GM18951 (cell line): ENCODE results near the gene STRN4.

Experiments used
- POLR2A ChIP-seq: IDR thresholded peaks from 4 replicates; pipeline ENCODE4 v1.6.1; 2011; ENCODE audit warnings: mild to moderate bottlenecking; ENCODE audit not compliant: insufficient read length, insufficient read depth; ENCODE audit errors: extremely low read depth
- in situ Hi-C: fragments of 300-500 bp; cut with MboI; formaldehyde crosslinking; loops from one replicate; pipeline ENCODE4 v1.12.0; 2022; ENCODE audit warnings: low sequenced_read_pairs, mixed read lengths, inconsistent platforms; ENCODE audit not compliant: unreplicated experiment

STRN4 gene

GRCh38 chr19:46724468-46724867 is 21.8 kb downstream of the STRN4 start:
- TF ChIP-seq POLR2A: no peak

GRCh38 chr19:46723471-46723870 is 22.8 kb downstream of the STRN4 start:
- no peak for TF ChIP-seq POLR2A
- in situ Hi-C loops: no loop called here

More at GRCh38 chr19:46724468-46724867, 21.8 kb downstream of the STRN4 start:
- in situ Hi-C loops: no loop called here

- in situ Hi-C loops: no loop called here
- no peak for TF ChIP-seq POLR2A
Measured at GRCh38 chr19:46723023-46723461, 23.2 kb downstream of the STRN4 start.

GRCh38 chr19:46722421-46723022 is 23.7 kb downstream of the STRN4 start:
- in situ Hi-C loops: no loop called here
- TF ChIP-seq POLR2A: no peak

- no peak for TF ChIP-seq POLR2A
- in situ Hi-C loops: no loop called here
Measured at GRCh38 chr19:46722004-46722380, 24.3 kb downstream of the STRN4 start.

- TF ChIP-seq POLR2A: no peak
- in situ Hi-C loops: no loop called here
Measured at GRCh38 chr19:46721269-46722003, 24.8 kb downstream of the STRN4 start.

- TF ChIP-seq POLR2A: peak; percentile 2
- in situ Hi-C loops: no loop called here
Measured at GRCh38 chr19:46720503-46721239, 25.6 kb downstream of the STRN4 start.

GRCh38 chr19:46719629-46720502 is 26.4 kb downstream of the STRN4 start:
- in situ Hi-C loops: no loop called here
- TF ChIP-seq POLR2A: peak; percentile 31

- TF ChIP-seq POLR2A: peak; percentile 52
- in situ Hi-C loops: no loop called here
Measured at GRCh38 chr19:46718934-46719622, 27.2 kb downstream of the STRN4 start.

- TF ChIP-seq POLR2A: peak; percentile 64
- in situ Hi-C loops: no loop called here
Measured at GRCh38 chr19:46718157-46718933, 27.9 kb downstream of the STRN4 start.

GRCh38 chr19:46717716-46718143 is 28.5 kb downstream of the STRN4 start:
- in situ Hi-C loops: no loop called here
- no peak for TF ChIP-seq POLR2A

- TF ChIP-seq POLR2A: peak; percentile 64
- in situ Hi-C loops: no loop called here
Measured at GRCh38 chr19:46717034-46717715, 29.1 kb downstream of the STRN4 start, which contains the start of gene PRKD2. Gene PRKD2, minus strand, starts transcription at chr19:46717114. Its CDS starts 744 bp downstream, at chr19:46716370.
